ENCODE measurements around the gene RAPGEF6.

DNA sequence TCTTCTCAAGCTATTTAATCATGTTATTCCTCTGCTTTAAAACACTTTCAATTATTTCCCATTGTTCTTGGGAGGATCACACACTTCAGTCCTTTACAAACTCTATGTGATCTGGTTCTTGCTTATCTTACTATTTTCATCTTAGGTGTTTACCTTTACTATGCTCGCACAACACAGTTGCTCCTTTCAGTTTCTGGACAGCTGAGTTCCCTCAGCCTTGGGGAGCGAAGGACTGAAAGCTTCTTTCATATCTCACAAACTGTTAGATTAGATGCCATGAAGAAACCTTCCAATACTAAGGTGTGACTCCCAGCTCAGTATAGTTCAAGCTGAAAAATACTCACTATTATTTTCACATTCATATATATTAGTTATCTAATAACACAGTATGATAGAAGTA lies 253.3 kb downstream of the RAPGEF6 start:
- no peak for TF ChIP-seq POLR2A (IDR thresholded peaks at IDR 0.05)
- TF ChIP-seq, protein P1, sequence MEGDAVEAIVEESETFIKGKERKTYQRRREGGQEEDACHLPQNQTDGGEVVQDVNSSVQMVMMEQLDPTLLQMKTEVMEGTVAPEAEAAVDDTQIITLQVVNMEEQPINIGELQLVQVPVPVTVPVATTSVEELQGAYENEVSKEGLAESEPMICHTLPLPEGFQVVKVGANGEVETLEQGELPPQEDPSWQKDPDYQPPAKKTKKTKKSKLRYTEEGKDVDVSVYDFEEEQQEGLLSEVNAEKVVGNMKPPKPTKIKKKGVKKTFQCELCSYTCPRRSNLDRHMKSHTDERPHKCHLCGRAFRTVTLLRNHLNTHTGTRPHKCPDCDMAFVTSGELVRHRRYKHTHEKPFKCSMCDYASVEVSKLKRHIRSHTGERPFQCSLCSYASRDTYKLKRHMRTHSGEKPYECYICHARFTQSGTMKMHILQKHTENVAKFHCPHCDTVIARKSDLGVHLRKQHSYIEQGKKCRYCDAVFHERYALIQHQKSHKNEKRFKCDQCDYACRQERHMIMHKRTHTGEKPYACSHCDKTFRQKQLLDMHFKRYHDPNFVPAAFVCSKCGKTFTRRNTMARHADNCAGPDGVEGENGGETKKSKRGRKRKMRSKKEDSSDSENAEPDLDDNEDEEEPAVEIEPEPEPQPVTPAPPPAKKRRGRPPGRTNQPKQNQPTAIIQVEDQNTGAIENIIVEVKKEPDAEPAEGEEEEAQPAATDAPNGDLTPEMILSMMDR (IDR thresholded peaks at IDR 0.05), result no peak

Data from right lobe of liver (tissue), 4 donors.